HG03280 (cell line): ENCODE results near the gene ICAM2.
A peak's percentile ranks its signal among the peaks of the same experiment; 100 is the strongest.
"Not testable (repeated sequence)": the region's sequence is repeated elsewhere in the genome, so short reads cannot be mapped to it uniquely, and the experiment has no call there.

Experiments used
- ATAC-seq: cut with Tn5 transposase; IDR thresholded peaks from one replicate; pipeline ENCODE4 v1.9.1; 2021; ENCODE audit warnings: mild to moderate bottlenecking, moderate library complexity; ENCODE audit not compliant: unreplicated experiment

The ICAM2 gene

GRCh38 chr17:63998050-63998720 lies 22.2 kb downstream of the ICAM2 start, which contains the start of gene PRR29:
PRR29 (plus strand) TSS chr17:63998351; CDS start chr17:63998365, 14 bp downstream.
- ATAC-seq = peak; percentile 63

GRCh38 chr17:63997341-63998048 lies 22.9 kb downstream of the ICAM2 start:
- no peak for ATAC-seq

GRCh38 chr17:63996430-63997182 lies 23.8 kb downstream of the ICAM2 start:
- no peak for ATAC-seq

GRCh38 chr17:63995626-63996025 lies 24.8 kb downstream of the ICAM2 start:
- ATAC-seq = no peak

GRCh38 chr17:63993368-63993985 lies 27.0 kb downstream of the ICAM2 start:
- ATAC-seq = no peak

- ATAC-seq = no peak
Observed at GRCh38 chr17:63991611-63992010, 28.8 kb downstream of the ICAM2 start.

- ATAC-seq = no peak
Observed at GRCh38 chr17:63989622-63990345, 30.6 kb downstream of the ICAM2 start.

- no peak for ATAC-seq
Observed at GRCh38 chr17:63988741-63989621, 31.5 kb downstream of the ICAM2 start.

GRCh38 chr17:63988127-63988478 lies 32.3 kb downstream of the ICAM2 start:
- ATAC-seq = no peak

- no peak for ATAC-seq
Observed at GRCh38 chr17:63987221-63988126, 33.0 kb downstream of the ICAM2 start.

- ATAC-seq = no peak
Observed at GRCh38 chr17:63986821-63987220, 33.6 kb downstream of the ICAM2 start.

GRCh38 chr17:63985387-63986140 lies 34.9 kb downstream of the ICAM2 start:
- ATAC-seq = no peak

GRCh38 chr17:63984651-63985386 lies 35.6 kb downstream of the ICAM2 start:
- no peak for ATAC-seq

GRCh38 chr17:63984236-63984635 lies 36.2 kb downstream of the ICAM2 start:
- ATAC-seq = no peak

- no peak for ATAC-seq
Observed at GRCh38 chr17:63983320-63983719, 37.1 kb downstream of the ICAM2 start.

- not testable (repeated sequence) for ATAC-seq
Observed at GRCh38 chr17:63982641-63983040, 37.8 kb downstream of the ICAM2 start.
